Measurements from ENCODE around the gene STIM2. TPM values are rescaled to one million over a fixed set of nuclear protein-coding genes. Genes with fewer than 3 reads are reported as not detected.

Gene STIM2
- total RNA-seq, 6 experiments from 2014 or later: 9.1 to 14.6 (median 9.6) TPM

GRCh38 chr4:26885912-26886274, 25.3 kb downstream of the STIM2 start:
- H3K27ac ChIP-seq: peak overlapping the region in 1 of 3 donors; percentile 8
- no peaks in the 10 kb centered on the region for H3K27me3 ChIP-seq
- no peaks in the 10 kb centered on the region for H3K36me3 ChIP-seq
- intact Hi-C loops (cut with DNase I): no loop called here
- WGBS (ENCODE audit: insufficient coverage, low coverage, low lambda C conversion rate, missing lambda C conversion rate): 49% methylated on average over 2 of the region's 2 CpGs
- no peak overlapping the region for H3K4me3 ChIP-seq
- DNase-seq (no peak), ATAC-seq (peak; percentile 54 to 81 (median 64))
- no peaks in the 10 kb centered on the region for H3K4me1 ChIP-seq
- TF ChIP-seq CTCF (IDR thresholded peaks at IDR 0.05): no peak
- no peak for TF ChIP-seq POLR2A (IDR thresholded peaks at IDR 0.05)
- H3K9me3 ChIP-seq: no peaks in the 10 kb centered on the region

GRCh38 chr4:26887143-26887542, 26.5 kb downstream of the STIM2 start:
- no peak for TF ChIP-seq CTCF (IDR thresholded peaks at IDR 0.05)
- no peak for TF ChIP-seq POLR2A (IDR thresholded peaks at IDR 0.05)
- H3K4me3 ChIP-seq: no peak overlapping the region
- intact Hi-C loops (cut with DNase I): no loop called here
- no peaks in the 10 kb centered on the region for H3K9me3 ChIP-seq
- DNase-seq (no peak), ATAC-seq (no peak)
- H3K4me1 ChIP-seq: no peaks in the 10 kb centered on the region
- H3K27me3 ChIP-seq: no peaks in the 10 kb centered on the region
- no peak overlapping the region for H3K27ac ChIP-seq
- H3K36me3 ChIP-seq: no peaks in the 10 kb centered on the region
- 48% methylated on average over 3 of the region's 3 CpGs for WGBS (ENCODE audit: insufficient coverage, low coverage, low lambda C conversion rate, missing lambda C conversion rate)

- 77% methylated on average over 2 of the region's 2 CpGs for WGBS (ENCODE audit: insufficient coverage, low coverage, low lambda C conversion rate, missing lambda C conversion rate)
- Histone ChIP-seq H3K4me3 (no peak overlapping the region), H3K9me3 (no peaks in the 10 kb centered on the region), H3K27ac (no peak overlapping the region), H3K4me1 (no peaks in the 10 kb centered on the region), H3K36me3 (no peaks in the 10 kb centered on the region), H3K27me3 (no peaks in the 10 kb centered on the region)
- ATAC-seq: no peak
- TF ChIP-seq POLR2A (IDR thresholded peaks at IDR 0.05): no peak
- TF ChIP-seq CTCF (IDR thresholded peaks at IDR 0.05): no peak
- intact Hi-C loops (cut with DNase I): no loop called here
- DNase-seq: no peak
Measured at GRCh38 chr4:26887809-26888208, 27.2 kb downstream of the STIM2 start.

GRCh38 chr4:26889356-26889755, 28.7 kb downstream of the STIM2 start:
- DNase-seq (no peak), ATAC-seq (no peak)
- no peaks in the 10 kb centered on the region for H3K27me3 ChIP-seq
- H3K36me3 ChIP-seq: no peaks in the 10 kb centered on the region
- TF ChIP-seq POLR2A (IDR thresholded peaks at IDR 0.05) (no peak), CTCF (IDR thresholded peaks at IDR 0.05) (no peak)
- H3K4me3 ChIP-seq: no peak overlapping the region
- no peak overlapping the region for H3K27ac ChIP-seq
- no peaks in the 10 kb centered on the region for H3K9me3 ChIP-seq
- WGBS (ENCODE audit: insufficient coverage, low coverage, low lambda C conversion rate, missing lambda C conversion rate): 32% methylated on average over 2 of the region's 3 CpGs
- intact Hi-C loops (cut with DNase I): no loop called here
- no peaks in the 10 kb centered on the region for H3K4me1 ChIP-seq

- Histone ChIP-seq H3K4me3 (no peak overlapping the region), H3K4me1 (no peaks in the 10 kb centered on the region), H3K27ac (no peak overlapping the region), H3K36me3 (no peaks in the 10 kb centered on the region), H3K9me3 (no peaks in the 10 kb centered on the region), H3K27me3 (no peaks in the 10 kb centered on the region)
- no peak for ATAC-seq
- intact Hi-C loops (cut with DNase I): no loop called here
- DNase-seq: no peak
- no peak for TF ChIP-seq CTCF (IDR thresholded peaks at IDR 0.05)
- TF ChIP-seq POLR2A (IDR thresholded peaks at IDR 0.05): no peak
Measured at GRCh38 chr4:26891054-26891453, 30.4 kb downstream of the STIM2 start.

Measured in right lobe of liver (tissue), 6 donors.